PC-3 (cell line): ENCODE results near the gene STIM1.

Experiments used
- CTCF ChIP-seq: fragments of 300-600 bp; sonication (generic); conservative IDR thresholded peaks from 2 replicates; pipeline ENCODE4 v1.5.1; 2017; ENCODE audit warnings: antibody characterized with exemption, low read depth, mild to moderate bottlenecking, low read length
- EZH2 ChIP-seq: fragments of 300-600 bp; sonication (generic); IDR thresholded peaks from one replicate; pipeline ENCODE4 v1.6.1; 2017; ENCODE audit warnings: antibody characterized with exemption, mild to moderate bottlenecking, low read length; ENCODE audit not compliant: unreplicated experiment
- EZH2phosphoT487 ChIP-seq: fragments of 300-600 bp; sonication (generic); IDR thresholded peaks from 2 replicates; pipeline ENCODE4 v1.6.1; 2018; ENCODE audit warnings: mild to moderate bottlenecking, antibody characterized with exemption, low read length, borderline replicate concordance

DNA sequence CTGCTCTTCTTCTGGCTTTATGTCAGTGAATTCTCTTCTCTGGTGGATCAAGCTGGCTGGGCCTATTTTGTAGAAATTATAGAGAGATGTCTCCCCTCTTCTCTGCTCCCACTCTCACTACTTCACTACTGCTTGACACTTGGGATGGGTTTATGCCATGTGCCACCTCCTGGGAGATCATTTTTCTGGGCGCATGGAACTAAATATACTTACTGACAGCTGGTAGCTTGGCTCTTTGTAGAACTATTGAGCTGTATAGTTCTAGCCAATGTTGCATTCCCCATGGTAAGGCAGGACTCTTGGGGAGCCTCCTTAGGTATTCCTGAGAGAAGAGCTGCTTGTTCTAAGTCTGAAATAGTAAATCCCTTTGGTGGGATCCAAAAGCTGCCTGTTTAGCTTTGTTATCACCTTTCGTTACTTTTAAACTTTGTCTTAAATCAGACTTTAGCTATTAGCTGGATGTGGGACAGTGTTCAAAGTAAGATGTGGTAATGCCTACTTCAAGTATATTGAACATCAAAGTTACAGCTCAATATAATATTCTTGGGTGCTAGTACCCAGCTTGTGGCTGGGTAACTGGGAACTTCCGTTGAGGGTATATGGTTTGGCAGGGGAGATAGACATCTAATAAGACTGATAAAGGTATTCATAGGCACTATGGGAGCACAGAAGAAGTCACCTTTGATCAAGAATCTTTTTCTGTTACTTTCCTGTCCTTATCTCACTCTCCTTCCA, 151.6 kb downstream of the STIM1 start:
- TF ChIP-seq CTCF (no peak), EZH2 (no peak), EZH2phosphoT487 (no peak)
